HG03565 (cell line): Measurements from ENCODE around the gene RASAL2.

Experiments
- ATAC-seq: cut with Tn5 transposase; IDR thresholded peaks from one replicate; pipeline ENCODE4 v1.9.1; 2021; ENCODE audit warnings: mild to moderate bottlenecking, moderate library complexity; ENCODE audit not compliant: unreplicated experiment

The RASAL2 gene

GRCh38 chr1:178483251-178483957 lies 389.5 kb downstream of the RASAL2 start:
- no peak for ATAC-seq

- no peak for ATAC-seq
Measured at GRCh38 chr1:178484698-178485225, 390.9 kb downstream of the RASAL2 start.

DNA sequence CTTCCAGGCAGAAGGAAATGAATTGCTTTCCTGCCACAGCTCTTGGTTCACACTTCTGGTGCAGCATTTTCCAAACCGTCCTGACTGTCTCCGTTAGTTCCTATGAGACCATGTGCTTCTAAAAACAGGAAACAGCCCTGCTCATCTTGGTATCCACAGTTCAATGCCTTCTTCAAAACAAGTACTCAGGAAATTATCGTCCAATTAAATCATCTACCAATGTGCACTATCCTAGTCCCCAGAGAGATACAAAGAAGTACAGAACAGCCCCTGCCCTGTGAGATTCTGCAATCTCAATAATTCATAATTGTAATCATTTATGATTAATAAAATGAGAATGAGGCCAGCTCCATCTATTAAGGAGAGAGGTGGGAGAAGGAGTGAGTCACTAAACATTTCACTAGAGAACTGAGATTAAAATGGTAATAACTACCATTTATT lies 391.7 kb downstream of the RASAL2 start:
- no peak for ATAC-seq

- ATAC-seq = no peak
Measured at GRCh38 chr1:178486100-178487069, 392.5 kb downstream of the RASAL2 start.

DNA sequence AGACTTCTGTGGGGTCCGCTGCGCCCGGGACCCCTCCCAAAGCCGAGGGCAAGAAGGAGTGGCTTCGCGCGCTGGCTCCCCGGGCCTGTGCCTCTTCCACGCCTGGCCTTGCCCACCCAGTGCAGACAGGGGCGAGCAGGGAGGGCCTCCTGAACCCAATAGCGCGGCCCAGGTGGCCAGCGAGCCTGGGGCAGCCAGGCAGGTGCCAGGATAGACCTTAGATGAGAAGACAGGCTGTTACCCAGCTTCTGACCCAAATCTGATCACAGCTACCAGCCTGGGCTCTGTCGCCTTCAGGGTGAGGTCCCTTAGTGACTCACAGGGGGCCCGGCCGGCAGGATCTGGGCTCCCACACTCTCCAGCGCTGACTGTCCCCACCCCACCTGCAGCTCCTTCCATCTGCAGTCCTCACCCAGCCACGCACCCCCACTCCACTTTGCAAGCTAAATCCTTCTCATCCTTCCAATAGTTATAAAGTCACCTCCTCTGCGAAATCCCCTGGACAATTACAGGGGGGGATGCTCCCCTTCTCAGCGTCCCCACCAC lies 393.2 kb downstream of the RASAL2 start:
- no peak for ATAC-seq

- no peak for ATAC-seq
Measured at GRCh38 chr1:178488393-178488792, 394.5 kb downstream of the RASAL2 start.

- no peak for ATAC-seq
Measured at GRCh38 chr1:178489399-178489798, 395.5 kb downstream of the RASAL2 start.

- no peak for ATAC-seq
Measured at GRCh38 chr1:178490136-178490535, 396.2 kb downstream of the RASAL2 start.

DNA sequence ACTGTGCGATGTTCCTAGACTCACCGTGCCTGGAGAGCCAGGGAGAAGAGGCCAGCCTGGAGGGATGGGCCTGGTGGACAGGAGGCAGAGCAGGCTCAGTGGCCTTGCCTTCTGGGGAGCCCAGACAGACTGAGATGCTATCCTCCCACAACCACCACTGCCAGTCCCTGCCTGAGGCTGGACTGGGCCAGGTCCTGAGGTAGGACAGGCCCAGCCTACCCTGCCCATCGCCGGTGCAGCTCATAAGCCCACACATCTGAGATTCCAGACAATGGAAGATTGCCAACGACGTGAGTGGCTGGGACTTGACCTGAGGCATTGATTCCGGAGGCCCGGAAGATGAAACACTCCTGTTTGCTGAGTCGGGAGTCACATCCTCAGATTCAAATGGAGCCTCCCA lies 397.1 kb downstream of the RASAL2 start:
- no peak for ATAC-seq

DNA sequence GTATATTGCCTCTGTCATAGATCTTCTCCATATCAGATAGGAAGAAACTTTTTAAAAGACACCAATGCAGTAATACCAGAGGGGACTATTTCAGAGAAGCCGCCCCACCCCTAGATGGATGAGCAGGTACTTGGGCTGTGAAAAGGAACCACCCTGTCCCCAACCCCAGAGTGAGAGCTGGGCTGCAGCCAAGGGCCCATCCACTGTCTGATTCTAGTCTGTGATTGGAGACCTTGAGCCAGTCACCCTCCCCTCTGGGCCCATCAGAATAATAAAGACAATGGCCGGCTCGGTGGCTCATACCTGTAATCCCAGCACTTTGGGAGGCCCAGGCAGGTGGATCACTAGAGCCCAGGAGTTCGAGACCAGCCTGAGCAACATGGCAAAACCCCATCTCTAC lies 397.8 kb downstream of the RASAL2 start:
- ATAC-seq = no peak

DNA sequence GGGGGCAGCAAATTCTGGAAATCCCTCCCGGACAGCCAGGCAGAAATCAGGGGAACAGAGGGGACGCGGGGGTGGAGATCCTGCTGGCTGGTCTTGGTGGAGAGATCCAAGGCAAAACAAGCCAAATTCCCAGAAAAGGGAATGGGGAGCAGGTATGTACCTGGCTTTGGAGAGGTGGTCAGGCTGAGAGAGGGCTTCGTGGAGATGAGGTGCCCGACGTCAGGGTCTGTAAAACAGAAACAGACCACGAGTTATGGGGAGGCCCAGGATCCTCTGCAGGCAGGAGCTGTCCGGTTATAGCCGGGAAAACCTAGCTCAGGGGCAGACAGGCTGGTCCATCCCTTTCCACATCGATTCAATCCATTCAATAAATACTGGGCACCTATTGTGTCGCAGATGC lies 398.4 kb downstream of the RASAL2 start:
- no peak for ATAC-seq

GRCh38 chr1:178493301-178493741 lies 399.4 kb downstream of the RASAL2 start:
- no peak for ATAC-seq

DNA sequence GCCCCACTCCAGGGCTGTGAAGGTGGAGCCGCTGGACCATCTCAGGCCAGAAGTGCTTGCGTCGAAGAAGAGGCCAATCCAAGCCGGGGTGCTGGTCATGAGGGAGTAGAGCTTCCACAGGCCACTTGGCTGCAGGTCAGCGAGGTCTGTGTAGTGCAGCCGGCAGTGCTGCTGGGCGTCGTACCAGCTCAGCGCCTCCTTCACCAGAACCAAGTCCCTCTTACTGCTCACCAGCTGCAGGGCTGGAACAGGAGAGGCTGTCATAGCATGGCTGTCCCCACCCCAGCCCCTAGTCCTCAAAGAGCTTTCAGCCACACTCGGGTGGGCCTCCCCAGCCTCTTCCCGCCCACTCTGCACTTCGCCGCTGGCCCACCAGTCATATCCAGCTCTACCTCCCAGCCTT lies 400.7 kb downstream of the RASAL2 start:
- ATAC-seq = no peak

DNA sequence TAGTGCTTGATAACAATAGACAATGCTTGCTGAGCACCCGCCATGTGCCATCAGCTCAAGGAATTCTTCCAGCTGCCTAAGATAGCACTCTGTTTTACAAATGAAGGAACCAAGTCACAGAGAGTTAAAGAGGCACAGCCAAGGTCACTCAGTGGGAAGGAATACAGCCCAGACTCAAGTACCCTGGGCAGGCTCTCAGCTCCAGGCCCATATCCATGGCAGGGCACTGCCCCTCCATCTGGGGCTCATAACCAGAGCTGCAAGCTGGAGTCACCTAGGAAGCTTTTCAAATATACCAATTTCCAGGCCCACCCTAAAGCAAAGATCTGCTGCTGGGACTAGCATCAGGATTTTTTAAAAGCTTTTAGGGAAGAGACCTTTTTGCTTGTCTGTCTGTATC lies 401.3 kb downstream of the RASAL2 start:
- ATAC-seq = no peak

DNA sequence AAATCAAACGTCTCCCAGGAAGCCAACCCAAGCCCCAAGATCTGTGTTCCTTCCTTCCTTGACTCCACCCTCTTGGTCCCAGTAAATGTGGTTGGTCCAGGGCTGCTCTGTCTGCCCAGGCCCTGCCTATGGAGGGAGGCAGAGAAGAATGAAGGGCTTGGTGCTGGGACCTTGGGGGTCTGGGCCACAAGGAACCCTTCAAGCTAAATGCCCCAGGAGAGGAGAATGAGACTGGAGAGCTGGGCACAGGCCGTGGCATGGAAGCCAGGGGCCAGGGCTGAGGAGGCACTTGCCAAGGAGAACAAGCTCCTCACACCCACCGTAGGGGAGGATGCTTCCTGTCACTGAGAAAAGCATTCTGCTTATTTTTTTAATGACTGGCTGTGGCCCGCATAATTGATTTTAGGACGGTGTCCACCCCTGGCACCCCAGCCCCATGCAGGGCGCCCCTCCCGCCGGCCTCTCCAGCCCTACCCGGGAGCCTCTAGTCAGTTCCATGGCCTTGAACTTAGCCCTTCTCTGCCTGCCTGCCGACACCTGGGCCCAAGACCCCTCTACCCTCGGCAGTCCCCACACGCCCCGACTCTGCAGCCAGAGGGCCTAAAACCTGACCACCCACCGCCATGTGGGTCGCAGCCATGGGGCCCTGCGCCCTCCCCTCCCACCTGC lies 402.0 kb downstream of the RASAL2 start:
- no peak for ATAC-seq

GRCh38 chr1:178496410-178497135 lies 402.7 kb downstream of the RASAL2 start, which contains the start of gene CLEC20A:
TSS of gene CLEC20A (minus strand) at chr1:178496964. CDS start at chr1:178496939, 25 bp downstream.
- ATAC-seq = no peak

GRCh38 chr1:178497903-178498478 lies 404.1 kb downstream of the RASAL2 start:
- ATAC-seq = no peak

- ATAC-seq = no peak
Measured at GRCh38 chr1:178498896-178499675, 405.2 kb downstream of the RASAL2 start.
